MM.1S (cell line): Measurements from ENCODE around the gene CRACDL.

Source experiments
- DNase-seq: peaks from one replicate; pipeline ENCODE4 v3.0.0-alpha.2; 2015
- H2AFZ ChIP-seq: fragments of 300-600 bp; sonication (generic); 2 replicates; pipeline ENCODE4 v1.6.0; 2016; ENCODE audit warnings: antibody characterized with exemption, low read length
- H3F3A ChIP-seq: fragments of 300-600 bp; sonication (generic); 2 replicates; pipeline ENCODE4 v1.6.1; 2016; ENCODE audit warnings: mild to moderate bottlenecking, antibody characterized with exemption, low read length, moderate library complexity, mixed read lengths; ENCODE audit not compliant: insufficient read depth
- H3K27ac ChIP-seq: fragments of 300-600 bp; sonication (generic); 2 replicates; pipeline ENCODE4 v1.5.1; 2016; ENCODE audit warnings: mild to moderate bottlenecking, low read length
- H3K27me3 ChIP-seq: fragments of 300-600 bp; sonication (generic); replicated peaks from 2 replicates; pipeline ENCODE4 v1.6.0; 2016; ENCODE audit warnings: low read length; ENCODE audit not compliant: insufficient read depth
- H3K36me3 ChIP-seq: fragments of 300-600 bp; sonication (generic); replicated peaks from 2 replicates; pipeline ENCODE4 v1.6.1; 2016; ENCODE audit warnings: mild to moderate bottlenecking, low read length, mixed read lengths; ENCODE audit not compliant: insufficient read depth
- H3K4me1 ChIP-seq: fragments of 300-600 bp; sonication (generic); 2 replicates; pipeline ENCODE4 v1.6.1; 2016; ENCODE audit warnings: low read length, mixed read lengths
- H3K4me2 ChIP-seq: fragments of 300-600 bp; sonication (generic); 2 replicates; pipeline ENCODE4 v1.6.0; 2016; ENCODE audit warnings: low read depth, low read length
- H3K4me3 ChIP-seq: fragments of 300-600 bp; sonication (generic); 2 replicates; pipeline ENCODE4 v1.5.1; 2016; ENCODE audit warnings: low read length, mixed read lengths
- H3K79me2 ChIP-seq: fragments of 300-600 bp; sonication (generic); 2 replicates; pipeline ENCODE4 v1.6.1; 2016; ENCODE audit warnings: mixed run types, low read length, mixed read lengths
- H3K9ac ChIP-seq: fragments of 300-600 bp; sonication (generic); 2 replicates; pipeline ENCODE4 v1.6.1; 2016; ENCODE audit warnings: low read length, mixed read lengths
- H3K9me2 ChIP-seq: fragments of 300-600 bp; sonication (generic); replicated peaks from 2 replicates; pipeline ENCODE4 v1.6.1; 2016; ENCODE audit warnings: mild to moderate bottlenecking, low read length, mixed read lengths; ENCODE audit not compliant: insufficient read depth
- H3K9me3 ChIP-seq: fragments of 300-600 bp; sonication (generic); replicated peaks from 2 replicates; pipeline ENCODE4 v1.6.1; 2016; ENCODE audit warnings: mild to moderate bottlenecking, low read length, mixed read lengths; ENCODE audit not compliant: insufficient read depth
- H4K20me1 ChIP-seq: fragments of 300-600 bp; sonication (generic); 2 replicates; pipeline ENCODE4 v1.6.1; 2016; ENCODE audit warnings: mild to moderate bottlenecking, low read length, moderate library complexity, mixed read lengths; ENCODE audit not compliant: insufficient read depth
- EZH2 ChIP-seq: fragments of 300-600 bp; sonication (generic); optimal IDR thresholded peaks from 2 replicates; pipeline ENCODE3; 2017; ENCODE audit warnings: low read depth, mild to moderate bottlenecking, antibody characterized with exemption, low read length, mixed read lengths
- EZH2phosphoT487 ChIP-seq: fragments of 300-600 bp; sonication (generic); IDR thresholded peaks from 2 replicates; pipeline ENCODE4 v1.6.1; 2018; ENCODE audit warnings: antibody characterized with exemption, low read length
- TF ChIP-seq, protein P1 (sequence below): fragments of 300-600 bp; sonication (generic); IDR thresholded peaks from 2 replicates; pipeline ENCODE4 v1.5.1; 2016; ENCODE audit warnings: antibody characterized with exemption, low read length, mixed read lengths

The CRACDL gene

DNA sequence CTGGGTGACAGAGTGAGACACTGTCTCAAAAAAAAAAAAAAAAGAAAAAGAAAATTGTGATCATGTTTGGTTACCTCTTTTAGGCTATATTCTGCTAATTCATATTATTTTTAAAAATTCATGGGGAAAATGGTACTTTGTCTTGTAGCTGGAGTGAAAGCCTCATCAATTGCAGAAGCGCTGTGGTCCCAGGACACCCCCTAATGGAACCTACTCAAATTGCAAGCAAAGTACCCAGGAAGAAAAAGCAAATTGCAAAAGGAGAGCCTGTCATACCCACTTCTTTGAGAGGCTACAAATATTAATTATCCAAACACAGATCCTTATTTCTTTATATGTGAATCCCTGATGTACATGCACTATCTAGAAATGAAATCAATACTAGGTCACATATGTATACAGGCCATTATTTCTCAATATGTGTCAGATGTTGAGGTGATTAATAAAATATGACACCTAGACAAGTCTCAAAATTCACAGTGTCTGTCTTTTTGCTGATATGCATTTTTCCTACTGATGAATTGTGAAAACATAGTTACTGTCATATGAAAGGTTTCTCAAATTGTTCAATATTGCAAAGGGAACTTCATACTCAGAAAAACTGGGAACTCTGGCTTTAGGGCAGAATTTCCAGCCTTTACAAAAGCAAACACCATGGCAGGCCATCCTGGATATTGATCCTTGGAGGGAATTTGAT lies 12.6 kb downstream of the CRACDL start:
- Histone ChIP-seq H3K27me3 (no peaks in the 10 kb centered on the region), H4K20me1 (no peaks in the 10 kb centered on the region), H3K36me3 (no peaks in the 10 kb centered on the region), H3K4me2 (no peak overlapping the region), H3K79me2 (no peaks in the 10 kb centered on the region), H3K9ac (no peak overlapping the region), H2AFZ (no peak overlapping the region), H3F3A (no peaks in the 10 kb centered on the region), H3K9me3 (no peaks in the 10 kb centered on the region), H3K27ac (no peak overlapping the region), H3K4me1 (no peaks in the 10 kb centered on the region), H3K9me2 (no peaks in the 10 kb centered on the region), H3K4me3 (no peak overlapping the region)
- TF ChIP-seq, protein P1, sequence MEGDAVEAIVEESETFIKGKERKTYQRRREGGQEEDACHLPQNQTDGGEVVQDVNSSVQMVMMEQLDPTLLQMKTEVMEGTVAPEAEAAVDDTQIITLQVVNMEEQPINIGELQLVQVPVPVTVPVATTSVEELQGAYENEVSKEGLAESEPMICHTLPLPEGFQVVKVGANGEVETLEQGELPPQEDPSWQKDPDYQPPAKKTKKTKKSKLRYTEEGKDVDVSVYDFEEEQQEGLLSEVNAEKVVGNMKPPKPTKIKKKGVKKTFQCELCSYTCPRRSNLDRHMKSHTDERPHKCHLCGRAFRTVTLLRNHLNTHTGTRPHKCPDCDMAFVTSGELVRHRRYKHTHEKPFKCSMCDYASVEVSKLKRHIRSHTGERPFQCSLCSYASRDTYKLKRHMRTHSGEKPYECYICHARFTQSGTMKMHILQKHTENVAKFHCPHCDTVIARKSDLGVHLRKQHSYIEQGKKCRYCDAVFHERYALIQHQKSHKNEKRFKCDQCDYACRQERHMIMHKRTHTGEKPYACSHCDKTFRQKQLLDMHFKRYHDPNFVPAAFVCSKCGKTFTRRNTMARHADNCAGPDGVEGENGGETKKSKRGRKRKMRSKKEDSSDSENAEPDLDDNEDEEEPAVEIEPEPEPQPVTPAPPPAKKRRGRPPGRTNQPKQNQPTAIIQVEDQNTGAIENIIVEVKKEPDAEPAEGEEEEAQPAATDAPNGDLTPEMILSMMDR: peak; percentile 24; the same call in 1 of the 2 replicates
- TF ChIP-seq EZH2phosphoT487: no peak
- DNase-seq: no peak

DNA sequence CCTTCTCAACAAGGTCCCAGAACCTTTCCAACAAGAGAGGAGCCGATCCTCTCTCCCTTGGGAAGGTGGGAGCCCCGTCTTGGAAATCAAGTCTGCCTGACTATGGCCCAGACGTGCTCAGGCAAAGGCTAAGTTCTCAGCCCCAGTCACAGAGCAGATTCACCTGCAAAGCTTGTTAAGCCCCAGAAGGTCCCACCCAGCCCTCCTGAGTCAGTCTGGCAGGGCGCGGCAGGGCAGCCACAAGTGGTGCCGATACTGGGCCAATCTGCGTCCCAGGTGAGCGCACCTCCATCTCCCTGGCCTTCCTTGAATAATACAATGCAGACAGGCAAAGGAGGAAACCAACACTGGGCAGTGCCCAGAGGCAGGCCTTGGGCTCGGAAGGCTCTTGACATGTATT lies 15.0 kb downstream of the CRACDL start:
- Histone ChIP-seq H3K9me2 (no peaks in the 10 kb centered on the region), H3K9ac (no peak overlapping the region), H3K36me3 (no peaks in the 10 kb centered on the region), H3K4me2 (no peak overlapping the region), H3K27ac (no peak overlapping the region), H3K27me3 (no peaks in the 10 kb centered on the region), H2AFZ (no peak overlapping the region), H3K79me2 (no peaks in the 10 kb centered on the region), H3K4me3 (no peak overlapping the region), H3K4me1 (no peaks in the 10 kb centered on the region), H4K20me1 (no peaks in the 10 kb centered on the region), H3F3A (no peaks in the 10 kb centered on the region), H3K9me3 (no peaks in the 10 kb centered on the region)
- DNase-seq: no peak
- TF ChIP-seq EZH2: no peak
- TF ChIP-seq, protein P1: no peak
- no peak for TF ChIP-seq EZH2phosphoT487

DNA sequence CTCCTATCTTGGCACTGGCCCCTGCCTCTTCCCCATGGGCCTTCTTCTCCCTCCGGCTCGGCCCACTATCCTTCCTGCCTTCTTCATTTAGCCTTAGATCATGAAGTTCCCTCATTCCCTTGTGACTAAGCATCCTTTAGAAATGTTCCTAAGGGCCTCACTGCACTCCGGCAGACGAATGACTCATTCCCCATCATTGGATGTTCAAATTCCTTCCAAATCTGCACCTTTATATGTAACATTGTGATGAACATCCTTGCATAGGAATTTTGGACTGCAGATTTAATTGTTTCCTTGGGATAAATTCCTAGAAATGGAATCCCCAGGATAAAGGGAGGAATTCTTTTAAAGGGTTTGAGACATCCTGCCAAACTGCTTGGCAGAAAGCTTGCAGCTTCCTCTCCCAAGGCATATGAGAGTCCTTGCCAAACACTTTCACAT lies 19.0 kb downstream of the CRACDL start:
- no peak overlapping the region for H3K4me3 ChIP-seq
- H3K27me3 ChIP-seq: no peaks in the 10 kb centered on the region
- H4K20me1 ChIP-seq: no peaks in the 10 kb centered on the region
- H3K9ac ChIP-seq: no peak overlapping the region
- no peak for DNase-seq
- H3K79me2 ChIP-seq: no peaks in the 10 kb centered on the region
- H3K27ac ChIP-seq: no peak overlapping the region
- no peaks in the 10 kb centered on the region for H3K4me1 ChIP-seq
- H3K9me2 ChIP-seq: no peaks in the 10 kb centered on the region
- H3K9me3 ChIP-seq: no peaks in the 10 kb centered on the region
- H2AFZ ChIP-seq: no peak overlapping the region
- H3F3A ChIP-seq: no peaks in the 10 kb centered on the region
- H3K4me2 ChIP-seq: no peak overlapping the region
- TF ChIP-seq EZH2phosphoT487: no peak
- TF ChIP-seq, protein P1: no peak
- TF ChIP-seq EZH2: no peak
- no peaks in the 10 kb centered on the region for H3K36me3 ChIP-seq
